Measurements from ENCODE around the gene ARPC4.
"Not testable (repeated sequence)": the region's sequence is repeated elsewhere in the genome, so short reads cannot be mapped to it uniquely, and the experiment has no call there.

Gene ARPC4

GRCh38 chr3:9820946-9821345, 28.1 kb downstream of the ARPC4 start:
- DNase-seq (ENCODE audit: low read depth in 2 of 2) = no peak

- DNase-seq (ENCODE audit: low read depth in 2 of 2) = no peak
These were observed 32.7 kb downstream of the ARPC4 start for GRCh38 chr3:9825451-9826040.

- DNase-seq (ENCODE audit: low read depth in 2 of 2) = no peak
These were observed 34.1 kb downstream of the ARPC4 start for GRCh38 chr3:9826815-9827573.

GRCh38 chr3:9828801-9829755, 36.2 kb downstream of the ARPC4 start:
- no peak for DNase-seq (ENCODE audit: low read depth in 2 of 2)

GRCh38 chr3:9831253-9831652, 38.4 kb downstream of the ARPC4 start:
- no peak for DNase-seq (ENCODE audit: low read depth in 2 of 2)

- DNase-seq (ENCODE audit: low read depth in 2 of 2) = no peak
These were observed 40.2 kb downstream of the ARPC4 start for GRCh38 chr3:9833078-9833477.

GRCh38 chr3:9834520-9835380, 41.9 kb downstream of the ARPC4 start:
- DNase-seq (ENCODE audit: low read depth in 2 of 2) = no peak

GRCh38 chr3:9837701-9838582, 45.1 kb downstream of the ARPC4 start:
- DNase-seq (ENCODE audit: low read depth in 2 of 2) = no peak

- no peak for DNase-seq (ENCODE audit: low read depth in 2 of 2)
These were observed 46.0 kb downstream of the ARPC4 start for GRCh38 chr3:9838856-9839255.

- DNase-seq (ENCODE audit: low read depth in 2 of 2) = no peak
These were observed 48.1 kb downstream of the ARPC4 start for GRCh38 chr3:9841015-9841414.

- peak; percentile 91 to 94 for DNase-seq (ENCODE audit: low read depth in 2 of 2)
These were observed 51.0 kb downstream of the ARPC4 start, which contains the start of gene RPUSD3 for GRCh38 chr3:9843715-9844438. Gene RPUSD3 (minus strand): TSS chr3:9844008. CDS start chr3:9843990, 18 bp downstream.

GRCh38 chr3:9846231-9846630, 53.3 kb downstream of the ARPC4 start:
- DNase-seq (ENCODE audit: low read depth in 2 of 2) = no peak

GRCh38 chr3:9846931-9847488, 54.1 kb downstream of the ARPC4 start:
- no peak for DNase-seq (ENCODE audit: low read depth in 2 of 2)

GRCh38 chr3:9847870-9848269, 55.0 kb downstream of the ARPC4 start:
- not testable (repeated sequence) for DNase-seq (ENCODE audit: low read depth in 2 of 2)

GRCh38 chr3:9848860-9849259, 56.0 kb downstream of the ARPC4 start:
- DNase-seq (ENCODE audit: low read depth in 2 of 2) = not testable (repeated sequence)

- DNase-seq (ENCODE audit: low read depth in 2 of 2) = not testable (repeated sequence)
These were observed 58.5 kb downstream of the ARPC4 start for GRCh38 chr3:9851383-9851782.

GRCh38 chr3:9851926-9852325, 59.0 kb downstream of the ARPC4 start:
- not testable (repeated sequence) for DNase-seq (ENCODE audit: low read depth in 2 of 2)

- DNase-seq (ENCODE audit: low read depth in 2 of 2) = no peak
These were observed 59.6 kb downstream of the ARPC4 start for GRCh38 chr3:9852528-9852927.

GRCh38 chr3:9854291-9854940, 61.5 kb downstream of the ARPC4 start:
- not testable (repeated sequence) for DNase-seq (ENCODE audit: low read depth in 2 of 2)
